Activated T-helper 1 cell treated with anti-CD3 and anti-CD28 coated beads, Interleukin-12 subunit alpha, Interleukin-12 subunit beta, Interleukin-2, Interleukin-4 antibody, amounts not matched to agents 30 ng/mL and 10 ng/mL and 1 ng/mL, durations not matched to agents 14 hours and 24 hours and 36 hours (primary cell): ENCODE data around the gene ELP4. TPM values are rescaled to one million over a fixed set of nuclear protein-coding genes. Genes with fewer than 3 reads are reported as not detected.
"Not testable (repeated sequence)": the region's sequence is repeated elsewhere in the genome, so short reads cannot be mapped to it uniquely, and the experiment has no call there.

ENCODE experiments used
- DNase-seq: peaks from one replicate; pipeline ENCODE4 v3.0.0; 2021; ENCODE audit warnings: low spot score
- H3K27ac Mint-ChIP-seq: one replicate; pipeline ENCODE4 v1.8.0; 2021; ENCODE audit warnings: mild to moderate bottlenecking, mixed read lengths
- H3K27me3 Mint-ChIP-seq: one replicate; pipeline ENCODE4 v1.8.0; 2022; ENCODE audit warnings: mild to moderate bottlenecking, moderate library complexity, mixed read lengths; ENCODE audit not compliant: insufficient read depth
- H3K36me3 Mint-ChIP-seq: one replicate; pipeline ENCODE4 v1.8.0; 2021; ENCODE audit warnings: low read depth, mixed read lengths
- H3K4me1 Mint-ChIP-seq: one replicate; pipeline ENCODE4 v1.8.0; 2021; ENCODE audit warnings: low read depth, mixed read lengths
- H3K4me3 Mint-ChIP-seq: one replicate; pipeline ENCODE4 v1.8.0; 2021; ENCODE audit warnings: mild to moderate bottlenecking, moderate library complexity, mixed read lengths
- H3K9me3 Mint-ChIP-seq: one replicate; pipeline ENCODE4 v1.8.0; 2021; ENCODE audit warnings: mixed read lengths
- intact Hi-C: fragments of 100-400 bp; cut with micrococcal nuclease; formaldehyde crosslinking; loops from one replicate; pipeline ENCODE4 v1.15.1; 2024
- total RNA-seq: library from RNA; stranded (reverse); gene quantifications from 2 replicates; pipeline ENCODE4 v1.2.3, GENCODE V29; 2022

ELP4 gene
- total RNA-seq, 1 donor from 2014 or later = 15.1 TPM

DNA sequence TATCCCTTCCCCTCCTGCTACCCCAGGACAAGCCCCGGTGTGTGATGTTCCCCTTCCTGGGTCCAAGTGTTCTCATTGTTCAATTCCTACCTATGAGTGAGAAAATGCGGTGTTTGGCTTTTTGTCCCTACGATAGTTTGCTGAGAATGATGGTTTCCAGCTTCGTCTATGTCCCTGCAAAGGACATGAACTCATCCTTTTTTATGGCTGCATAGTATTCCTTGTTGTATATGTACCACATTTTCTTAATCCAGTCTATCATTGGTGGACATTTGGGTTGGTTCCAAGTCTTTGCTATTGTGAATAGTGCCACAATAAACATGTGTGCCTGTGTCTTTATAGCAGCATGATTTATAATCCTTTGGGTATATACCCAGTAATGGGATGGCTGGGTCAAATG, 55.0 kb downstream of the ELP4 start:
- H3K27ac Mint-ChIP-seq, H3K4me1 Mint-ChIP-seq, H3K27me3 Mint-ChIP-seq, DNase-seq, H3K9me3 Mint-ChIP-seq, intact Hi-C loops, H3K36me3 Mint-ChIP-seq, H3K4me3 Mint-ChIP-seq: not testable (repeated sequence)

DNA sequence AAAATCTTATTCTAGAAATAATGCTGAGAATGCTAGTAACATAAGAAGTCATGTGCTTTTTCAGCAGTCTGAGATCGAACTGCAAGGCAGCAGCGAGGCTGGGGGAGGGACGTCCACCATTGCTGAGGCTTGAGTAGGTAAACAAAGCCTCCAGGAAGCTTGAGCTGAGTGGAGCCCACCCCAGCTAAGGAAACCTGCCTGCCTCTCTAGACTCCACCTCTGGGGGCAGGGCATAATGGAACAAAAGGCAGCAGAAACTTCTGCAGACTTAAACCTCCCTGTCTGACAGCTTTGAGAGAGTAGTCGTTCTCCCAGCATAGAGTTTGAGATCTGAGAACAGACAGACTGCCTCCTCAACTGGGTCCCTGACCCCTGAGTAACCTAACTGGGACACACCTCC, 64.6 kb downstream of the ELP4 start:
- H3K4me1 Mint-ChIP-seq, H3K27ac Mint-ChIP-seq, H3K4me3 Mint-ChIP-seq, H3K27me3 Mint-ChIP-seq, DNase-seq, intact Hi-C loops, H3K36me3 Mint-ChIP-seq: not testable (repeated sequence)
- H3K9me3 Mint-ChIP-seq = peaks cover 27% of the 10 kb centered on the region

DNA sequence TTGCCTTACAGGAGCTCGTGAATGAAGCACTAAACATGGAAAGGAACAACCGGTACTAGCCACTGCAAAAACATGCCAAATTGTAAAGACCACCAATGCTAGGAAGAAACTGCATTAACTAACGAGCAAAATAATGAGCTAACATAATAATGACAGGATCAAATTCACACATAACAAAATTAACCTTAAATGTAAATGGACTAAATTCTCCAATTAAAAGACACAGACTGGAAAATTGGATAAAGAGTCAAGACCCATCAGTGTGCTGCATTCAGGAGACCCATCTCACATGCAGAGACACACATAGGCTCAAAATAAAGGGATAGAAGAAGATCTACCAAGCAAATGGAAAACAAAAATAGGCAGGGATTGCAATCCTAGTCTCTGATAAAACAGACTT, 66.2 kb downstream of the ELP4 start:
- DNase-seq, H3K36me3 Mint-ChIP-seq, H3K4me1 Mint-ChIP-seq, intact Hi-C loops, H3K27ac Mint-ChIP-seq, H3K27me3 Mint-ChIP-seq, H3K4me3 Mint-ChIP-seq: not testable (repeated sequence)
- H3K9me3 Mint-ChIP-seq = peaks cover 20% of the 10 kb centered on the region

DNA sequence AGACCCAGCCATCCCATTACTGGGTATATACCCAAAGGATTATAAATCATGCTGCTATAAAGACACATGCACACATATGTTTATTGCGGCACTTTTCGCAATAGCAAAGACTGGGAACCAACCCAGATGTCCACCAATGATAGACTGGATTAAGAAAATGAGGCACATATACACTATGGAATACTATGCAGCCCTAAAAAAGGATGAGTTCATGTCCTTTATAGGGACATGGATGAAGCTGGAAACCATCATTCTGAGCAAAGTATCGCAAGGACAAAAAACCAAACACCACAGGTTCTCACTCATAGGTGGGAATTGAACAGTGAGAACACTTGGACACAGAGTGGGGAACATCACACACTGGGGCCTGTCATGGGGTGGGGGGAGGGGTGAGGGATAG, 69.8 kb downstream of the ELP4 start:
- H3K36me3 Mint-ChIP-seq, H3K4me3 Mint-ChIP-seq, DNase-seq, H3K27ac Mint-ChIP-seq, H3K4me1 Mint-ChIP-seq, H3K27me3 Mint-ChIP-seq, intact Hi-C loops: not testable (repeated sequence)
- H3K9me3 Mint-ChIP-seq = peaks cover 13% of the 10 kb centered on the region

DNA sequence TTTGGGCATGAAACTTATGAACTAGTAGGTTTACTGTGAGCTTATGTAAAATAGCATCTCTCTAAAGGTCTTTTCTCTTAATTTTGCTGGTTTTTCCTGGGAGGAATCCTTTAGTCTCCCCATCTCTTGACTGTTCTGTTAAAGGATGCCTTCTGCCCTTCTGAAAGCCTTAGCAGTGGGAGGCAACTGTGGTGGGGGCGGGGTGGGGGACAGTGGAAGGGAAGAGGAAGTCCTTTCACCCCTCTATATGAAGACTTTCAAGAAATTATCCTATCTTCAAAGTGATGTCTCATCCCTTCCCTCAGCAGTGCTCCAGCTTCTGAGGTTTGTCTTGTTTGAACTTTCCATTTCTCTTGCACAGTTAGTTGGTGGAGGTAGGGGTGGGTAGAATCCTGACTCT, 73.1 kb downstream of the ELP4 start:
- Mint-ChIP-seq H3K36me3 (no peaks in the 10 kb centered on the region), H3K27me3 (no peaks in the 10 kb centered on the region), H3K27ac (no peak overlapping the region), H3K4me3 (no peak overlapping the region), H3K4me1 (no peaks in the 10 kb centered on the region), H3K9me3 (no peaks in the 10 kb centered on the region)
- intact Hi-C loops = no loop called here
- DNase-seq = no peak

DNA sequence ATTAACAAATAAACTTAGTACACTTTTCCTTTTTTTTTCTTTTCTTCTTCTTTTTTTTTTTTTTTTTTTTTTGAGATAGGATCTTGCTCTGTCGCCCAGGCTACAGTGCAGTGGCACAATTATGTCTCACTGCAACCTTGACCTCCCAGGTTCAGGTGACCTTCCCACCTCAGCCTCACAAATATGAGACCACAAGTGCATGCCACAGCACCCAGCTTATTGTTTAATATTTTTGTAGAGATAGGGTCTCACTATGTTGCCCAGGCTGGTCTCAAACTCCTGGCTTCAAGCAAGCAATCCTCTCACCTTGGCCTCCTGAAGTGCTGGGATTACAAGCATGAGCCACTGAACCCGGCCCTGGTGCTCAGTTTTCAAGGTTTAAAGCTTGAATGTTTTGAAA, 88.9 kb downstream of the ELP4 start:
- no peaks in the 10 kb centered on the region for H3K27me3 Mint-ChIP-seq
- H3K4me1 Mint-ChIP-seq = no peaks in the 10 kb centered on the region
- intact Hi-C loops = no loop called here
- H3K4me3 Mint-ChIP-seq = no peak overlapping the region
- DNase-seq = no peak
- H3K36me3 Mint-ChIP-seq = no peaks in the 10 kb centered on the region
- no peaks in the 10 kb centered on the region for H3K9me3 Mint-ChIP-seq
- H3K27ac Mint-ChIP-seq = no peak overlapping the region

DNA sequence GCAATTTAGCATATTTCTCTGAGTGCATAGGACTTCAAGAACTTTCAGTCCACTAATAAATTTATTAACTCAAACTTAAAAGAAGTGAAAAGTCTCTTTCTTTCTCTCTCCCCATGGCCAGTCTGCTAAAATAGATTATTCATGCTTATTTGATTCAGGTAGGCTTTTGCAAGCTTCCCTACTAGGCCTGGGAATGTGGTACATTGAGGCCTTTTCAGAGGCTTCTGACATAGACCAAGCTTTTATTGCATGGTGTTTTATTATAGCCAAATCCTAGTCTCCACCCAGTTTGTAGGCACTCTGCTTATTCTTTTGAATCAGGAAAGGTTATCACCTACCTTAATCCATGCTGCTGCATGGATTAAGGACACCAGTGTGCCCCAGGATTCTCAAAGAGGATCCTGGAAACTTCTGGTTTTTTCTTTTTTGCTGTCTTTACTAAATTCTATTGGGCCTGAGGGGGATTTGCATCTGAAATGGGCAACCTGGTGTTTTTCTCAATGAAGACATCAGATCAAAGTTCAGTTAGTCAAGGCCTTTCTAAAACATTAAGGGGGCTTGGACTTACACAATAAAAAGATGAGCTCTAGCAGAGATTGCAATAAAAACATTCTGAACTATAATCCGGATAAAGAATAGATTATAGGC, 92.2 kb downstream of the ELP4 start:
- H3K36me3 Mint-ChIP-seq = no peaks in the 10 kb centered on the region
- no peaks in the 10 kb centered on the region for H3K4me1 Mint-ChIP-seq
- intact Hi-C loops = no loop called here
- no peak overlapping the region for H3K4me3 Mint-ChIP-seq
- H3K9me3 Mint-ChIP-seq = no peaks in the 10 kb centered on the region
- H3K27ac Mint-ChIP-seq = no peak overlapping the region
- H3K27me3 Mint-ChIP-seq = no peaks in the 10 kb centered on the region
- no peak for DNase-seq

DNA sequence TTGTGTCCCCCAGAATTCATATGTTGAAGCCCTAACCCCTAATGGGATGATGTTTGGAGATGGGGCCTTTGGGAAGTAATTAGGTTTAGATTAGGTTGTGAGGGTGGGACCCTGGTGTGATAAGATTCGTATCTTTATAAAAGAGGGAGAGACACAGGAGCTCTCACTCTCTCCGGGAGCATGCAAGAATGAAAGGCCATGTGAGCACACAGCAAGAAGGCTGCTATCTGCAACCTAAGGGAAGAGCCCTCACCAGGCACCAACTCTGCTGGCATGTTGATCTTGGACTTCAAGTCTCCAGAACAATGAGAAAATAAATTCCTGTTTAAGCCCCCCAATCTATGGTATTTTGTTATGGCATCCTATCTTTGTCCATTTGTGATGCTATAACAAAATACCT, 97.3 kb downstream of the ELP4 start:
- H3K27me3 Mint-ChIP-seq = no peaks in the 10 kb centered on the region
- no peak overlapping the region for H3K4me3 Mint-ChIP-seq
- H3K27ac Mint-ChIP-seq = no peak overlapping the region
- no peak for DNase-seq
- no peaks in the 10 kb centered on the region for H3K9me3 Mint-ChIP-seq
- H3K36me3 Mint-ChIP-seq = no peaks in the 10 kb centered on the region
- no peaks in the 10 kb centered on the region for H3K4me1 Mint-ChIP-seq
- intact Hi-C loops = no loop called here

DNA sequence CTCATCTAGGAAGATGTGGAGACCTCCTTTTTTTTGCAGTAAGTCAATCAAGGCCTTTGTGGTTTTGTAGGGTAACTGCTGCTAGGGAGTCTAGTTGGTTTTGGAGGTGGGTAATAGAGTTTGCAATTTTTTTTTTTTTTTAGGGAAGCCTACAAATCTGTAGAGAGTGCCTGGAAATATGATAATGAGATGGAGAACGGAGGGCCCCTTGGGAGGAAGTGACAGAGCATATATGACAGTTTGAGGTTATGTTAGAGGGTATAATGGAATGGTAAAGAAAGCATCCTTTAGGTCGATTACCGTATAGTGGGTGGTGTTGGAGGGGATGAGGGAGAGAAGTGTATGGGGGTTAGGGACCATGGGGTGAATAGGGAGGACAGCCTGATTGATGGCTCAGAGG, 98.3 kb downstream of the ELP4 start:
- H3K36me3 Mint-ChIP-seq = no peaks in the 10 kb centered on the region
- no peak overlapping the region for H3K27ac Mint-ChIP-seq
- no peak overlapping the region for H3K4me3 Mint-ChIP-seq
- no peaks in the 10 kb centered on the region for H3K4me1 Mint-ChIP-seq
- no peaks in the 10 kb centered on the region for H3K27me3 Mint-ChIP-seq
- no peaks in the 10 kb centered on the region for H3K9me3 Mint-ChIP-seq
- no peak for DNase-seq
- intact Hi-C loops = no loop called here

DNA sequence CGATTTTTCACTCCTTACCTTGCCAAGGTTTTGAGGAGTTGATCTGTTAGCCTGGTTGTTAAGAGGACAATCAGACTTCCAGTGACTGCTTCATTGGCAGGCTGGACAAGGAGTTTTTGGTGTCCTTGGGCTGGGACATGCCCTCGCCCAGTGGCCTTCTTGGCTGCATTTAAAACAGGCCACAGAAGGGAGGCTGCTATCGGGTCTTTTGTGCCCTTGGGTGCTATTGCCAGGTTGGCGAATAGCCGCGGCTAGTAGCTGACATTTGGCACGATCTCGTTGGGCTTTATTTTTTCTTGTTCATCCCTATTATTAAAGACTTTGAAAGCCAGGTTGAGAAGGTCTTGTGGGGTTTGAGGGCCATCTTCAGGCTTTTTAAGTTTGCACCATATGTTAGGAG, 99.4 kb downstream of the ELP4 start:
- Mint-ChIP-seq H3K9me3 (no peaks in the 10 kb centered on the region), H3K27ac (no peak overlapping the region), H3K4me1 (no peaks in the 10 kb centered on the region), H3K27me3 (no peaks in the 10 kb centered on the region), H3K4me3 (no peak overlapping the region), H3K36me3 (no peaks in the 10 kb centered on the region)
- intact Hi-C loops = no loop called here
- no peak for DNase-seq

DNA sequence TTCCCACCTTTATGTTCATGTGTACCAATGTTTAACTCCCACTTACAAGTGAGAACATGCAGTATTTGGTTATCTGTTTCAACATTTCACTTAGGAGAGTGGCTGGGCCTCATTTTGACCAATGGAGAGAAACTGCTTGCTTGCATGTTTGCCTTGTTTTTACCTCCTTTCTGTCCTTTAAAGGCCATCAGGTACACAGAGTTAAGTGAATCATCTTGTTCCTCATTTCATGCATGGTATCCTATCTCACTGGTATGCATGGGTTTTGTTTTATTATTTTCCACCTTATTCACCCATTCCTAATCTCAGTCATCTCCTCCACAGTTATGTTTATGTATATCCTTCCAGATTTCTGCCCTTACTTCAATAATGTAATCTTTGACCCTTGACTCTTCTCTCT, 101.0 kb downstream of the ELP4 start:
- Mint-ChIP-seq H3K4me1 (no peaks in the 10 kb centered on the region), H3K4me3 (no peak overlapping the region), H3K27me3 (no peaks in the 10 kb centered on the region), H3K9me3 (no peaks in the 10 kb centered on the region), H3K27ac (no peak overlapping the region), H3K36me3 (no peaks in the 10 kb centered on the region)
- intact Hi-C loops = no loop called here
- DNase-seq = no peak

DNA sequence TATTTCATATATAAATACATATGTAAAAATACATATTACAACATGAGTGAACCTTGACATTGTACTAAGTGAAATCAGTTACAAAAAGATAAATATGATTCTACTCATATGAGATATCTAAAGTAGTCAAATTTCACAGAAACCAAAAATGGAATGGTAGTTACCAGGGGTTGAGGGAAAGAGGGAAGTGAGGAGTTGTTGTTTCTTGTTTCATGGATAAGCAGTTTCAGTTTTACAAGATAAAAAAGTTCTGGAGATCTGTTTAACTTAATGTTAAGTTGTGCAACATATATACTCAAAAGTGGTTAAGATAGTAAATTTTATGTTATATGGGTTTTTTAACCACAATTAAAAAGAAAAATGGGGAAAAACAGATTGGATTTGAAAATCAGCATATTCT, 107.7 kb downstream of the ELP4 start:
- Mint-ChIP-seq H3K4me1 (peaks cover 7% of the 10 kb centered on the region), H3K27ac (no peak overlapping the region), H3K4me3 (no peak overlapping the region), H3K27me3 (no peaks in the 10 kb centered on the region), H3K9me3 (no peaks in the 10 kb centered on the region), H3K36me3 (no peaks in the 10 kb centered on the region)
- intact Hi-C loops = no loop called here
- no peak for DNase-seq

DNA sequence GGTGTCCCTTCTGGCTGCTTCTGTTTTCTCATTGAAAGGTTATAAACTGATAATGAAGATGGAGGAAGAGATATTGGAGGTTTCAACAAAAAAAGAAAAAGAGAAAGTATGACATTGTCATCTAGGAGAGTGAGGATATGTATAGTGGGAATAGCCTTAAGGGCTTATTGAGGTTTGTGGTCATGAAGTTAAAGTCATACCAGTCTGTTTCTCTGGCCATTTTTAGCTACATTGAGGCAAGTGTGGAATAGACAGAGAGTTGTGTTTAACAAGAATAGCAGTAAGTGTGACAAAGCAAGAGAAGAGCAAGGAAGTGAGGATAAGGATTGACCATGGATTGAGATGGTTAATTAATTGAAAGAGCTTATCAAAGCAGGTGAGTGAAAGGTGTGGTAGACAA, 110.4 kb downstream of the ELP4 start:
- H3K27me3 Mint-ChIP-seq = no peaks in the 10 kb centered on the region
- intact Hi-C loops = no loop called here
- H3K4me1 Mint-ChIP-seq = peaks cover 7% of the 10 kb centered on the region

DNA sequence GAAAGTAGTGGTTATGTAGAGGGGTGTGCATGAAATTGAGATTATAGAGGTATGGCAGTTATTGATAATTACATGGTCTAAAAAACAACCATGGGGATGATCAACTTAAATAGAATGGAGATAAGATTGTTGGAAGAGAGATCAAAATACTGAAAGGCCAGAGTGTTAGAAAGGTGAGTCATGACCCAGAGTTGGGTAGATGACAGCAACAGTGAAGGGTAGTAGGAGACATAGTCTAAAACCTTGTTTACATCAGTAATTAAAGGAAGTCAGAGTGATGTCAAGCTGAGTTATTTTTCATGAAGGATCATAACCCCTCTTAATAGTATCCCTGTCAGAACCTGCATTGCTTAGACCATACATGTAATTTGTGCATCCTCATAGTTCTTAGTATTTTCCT, 110.9 kb downstream of the ELP4 start:
- Mint-ChIP-seq H3K4me3 (no peak overlapping the region), H3K27ac (no peak overlapping the region), H3K9me3 (no peaks in the 10 kb centered on the region), H3K36me3 (no peaks in the 10 kb centered on the region), H3K4me1 (peaks cover 7% of the 10 kb centered on the region), H3K27me3 (no peaks in the 10 kb centered on the region)
- intact Hi-C loops = no loop called here
- DNase-seq = no peak

More for the DNA sequence above, 110.4 kb downstream of the ELP4 start:
- H3K4me3 Mint-ChIP-seq = no peak overlapping the region
- no peak overlapping the region for H3K27ac Mint-ChIP-seq
- no peaks in the 10 kb centered on the region for H3K9me3 Mint-ChIP-seq
- no peaks in the 10 kb centered on the region for H3K36me3 Mint-ChIP-seq
- no peak for DNase-seq
